NCI-H526 treated with DMSO at 0.1 percent for 48 hours (cell line): Measurements from ENCODE around the gene IKBKG.
"Not testable (repeated sequence)": the region's sequence is repeated elsewhere in the genome, so short reads cannot be mapped to it uniquely, and the experiment has no call there.

ENCODE experiments used
- DNase-seq: peaks from one replicate; lab custom pipeline; 2025; lab: John Stamatoyannopoulos, UW

Gene IKBKG

GRCh38 chrX:154558896-154559295 is 11.5 kb downstream of the IKBKG start:
- DNase-seq = not testable (repeated sequence)

DNA sequence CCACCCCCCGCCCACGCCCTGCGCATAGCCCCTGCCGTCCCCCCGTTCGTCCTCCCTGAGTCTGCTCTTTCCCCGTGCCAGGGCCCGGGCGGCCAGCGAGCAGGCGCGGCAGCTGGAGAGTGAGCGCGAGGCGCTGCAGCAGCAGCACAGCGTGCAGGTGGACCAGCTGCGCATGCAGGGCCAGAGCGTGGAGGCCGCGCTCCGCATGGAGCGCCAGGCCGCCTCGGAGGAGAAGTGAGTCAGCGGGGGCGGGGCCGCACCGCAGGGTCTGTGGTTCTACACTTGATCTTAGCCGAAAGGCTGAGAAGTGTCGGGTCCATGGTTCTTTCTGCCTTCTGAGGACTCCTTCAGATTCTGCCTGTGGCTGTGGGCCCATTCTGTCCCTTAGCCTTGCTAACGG is 12.9 kb downstream of the IKBKG start:
- not testable (repeated sequence) for DNase-seq

- not testable (repeated sequence) for DNase-seq
Measured at GRCh38 chrX:154562295-154562694, 14.9 kb downstream of the IKBKG start.

DNA sequence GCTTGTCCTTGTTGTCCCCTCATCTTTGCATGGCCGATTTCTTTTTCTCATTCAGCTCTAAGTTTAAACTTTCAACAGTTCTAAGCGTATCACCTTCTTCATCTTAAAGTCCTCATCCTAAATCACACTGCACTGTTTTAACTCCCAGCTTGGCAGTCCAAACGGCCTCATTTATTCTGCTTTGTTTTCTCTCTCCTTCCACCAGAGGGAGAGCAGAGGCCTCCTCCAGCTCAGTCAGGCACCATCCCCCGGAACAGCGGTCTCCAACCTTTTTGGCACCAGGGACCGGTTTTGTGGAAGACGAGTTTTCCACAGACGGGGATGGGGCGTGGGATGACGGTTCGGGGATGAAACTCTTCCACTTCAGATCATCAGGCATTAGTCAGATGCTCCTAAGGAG is 22.9 kb downstream of the IKBKG start:
- not testable (repeated sequence) for DNase-seq

DNA sequence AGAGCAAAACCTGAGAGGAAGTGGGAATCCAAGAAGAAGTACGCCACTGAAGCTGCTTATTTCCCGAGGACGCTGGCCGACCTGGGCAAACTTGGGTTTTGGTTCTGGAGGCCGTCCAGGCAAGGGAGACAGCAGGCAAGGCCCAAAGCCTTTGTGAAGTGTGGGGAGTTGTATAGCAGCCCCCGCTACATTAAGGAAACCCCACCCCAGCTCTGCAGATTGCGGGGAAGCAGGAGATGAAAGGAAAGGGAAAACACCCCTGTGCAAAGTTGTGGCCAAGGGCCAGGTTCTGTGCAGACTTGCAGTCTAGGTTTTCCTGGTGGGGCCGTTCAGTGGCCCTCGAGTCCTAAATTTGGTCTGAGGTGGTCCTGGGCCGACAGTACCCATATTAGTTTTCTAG is 25.6 kb downstream of the IKBKG start:
- DNase-seq = not testable (repeated sequence)

DNA sequence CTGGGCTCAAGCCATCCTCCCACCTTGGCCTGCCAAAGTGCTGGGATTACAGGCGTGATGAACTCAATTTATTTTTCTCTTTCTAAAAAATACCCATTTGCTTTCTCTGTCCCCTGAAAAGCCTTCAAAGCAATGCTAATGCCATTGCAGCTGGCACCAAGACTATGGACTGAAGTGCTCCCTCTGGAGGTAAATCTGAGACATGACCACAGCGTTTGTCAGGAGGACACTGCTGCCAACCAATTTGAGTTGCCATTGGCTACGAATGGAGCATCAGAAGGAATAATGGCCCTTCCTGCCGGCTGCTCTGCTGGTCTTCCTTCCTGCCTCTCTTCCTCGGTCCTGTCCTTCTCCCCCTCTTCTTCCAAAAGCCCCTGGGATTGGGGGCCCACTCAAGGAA is 27.7 kb downstream of the IKBKG start:
- not testable (repeated sequence) for DNase-seq

DNA sequence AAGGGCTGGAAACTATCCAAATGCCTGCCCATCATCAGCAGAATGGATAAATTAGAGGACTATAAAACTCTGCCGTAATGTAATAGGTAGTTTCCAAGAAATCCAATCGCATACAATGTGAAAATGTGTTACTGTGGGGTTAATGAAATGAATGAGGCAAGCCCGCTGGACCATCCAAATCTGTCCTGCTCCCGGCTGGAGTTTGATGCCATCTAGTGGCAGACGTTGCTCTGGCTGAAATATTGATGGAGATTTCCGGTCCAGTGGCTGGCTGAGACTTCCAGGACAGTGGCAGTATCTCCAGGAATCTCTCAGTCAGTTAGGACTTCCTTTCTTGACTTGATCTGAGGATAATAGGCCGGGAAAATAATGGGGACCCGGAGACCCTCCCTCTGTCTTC is 35.6 kb downstream of the IKBKG start:
- DNase-seq = not testable (repeated sequence)

DNA sequence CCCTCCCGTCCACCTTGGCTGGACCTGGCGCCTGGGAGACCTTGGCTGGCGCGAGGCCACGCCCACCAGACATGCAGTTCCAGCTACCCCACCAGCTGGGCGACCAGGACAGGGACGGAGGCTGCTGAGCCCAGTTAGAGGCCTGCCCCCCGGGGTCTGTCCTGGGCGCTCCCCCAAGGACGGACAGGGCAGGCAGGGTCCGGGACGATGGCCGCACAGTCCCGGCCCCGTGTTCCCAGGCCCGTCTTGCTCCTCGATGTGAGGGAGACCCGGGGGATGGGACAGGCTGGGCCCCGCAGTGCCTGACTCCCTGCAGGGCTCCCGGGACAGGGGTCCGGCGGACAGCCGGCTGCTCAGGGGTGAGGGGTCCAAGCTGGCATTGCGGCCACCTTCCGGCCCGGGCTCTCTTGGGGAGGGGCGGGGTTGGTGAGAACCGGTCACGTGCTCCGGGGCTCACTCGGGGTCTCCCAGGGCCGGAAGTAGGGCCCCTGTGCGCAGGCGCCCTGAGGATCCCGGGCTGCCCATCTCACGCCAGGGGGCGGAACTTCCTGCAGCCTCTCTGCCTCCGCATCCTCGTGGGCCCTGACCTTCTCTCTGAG is 37.3 kb downstream of the IKBKG start, which contains the start of gene CTAG1A:
TSS of gene CTAG1A (plus strand) at position 549 of the 599 bp plus-strand sequence. CDS start 74 bp downstream, outside the sequence.
- DNase-seq = not testable (repeated sequence)

GRCh38 chrX:154590415-154590814 is 43.0 kb downstream of the IKBKG start:
- not testable (repeated sequence) for DNase-seq

DNA sequence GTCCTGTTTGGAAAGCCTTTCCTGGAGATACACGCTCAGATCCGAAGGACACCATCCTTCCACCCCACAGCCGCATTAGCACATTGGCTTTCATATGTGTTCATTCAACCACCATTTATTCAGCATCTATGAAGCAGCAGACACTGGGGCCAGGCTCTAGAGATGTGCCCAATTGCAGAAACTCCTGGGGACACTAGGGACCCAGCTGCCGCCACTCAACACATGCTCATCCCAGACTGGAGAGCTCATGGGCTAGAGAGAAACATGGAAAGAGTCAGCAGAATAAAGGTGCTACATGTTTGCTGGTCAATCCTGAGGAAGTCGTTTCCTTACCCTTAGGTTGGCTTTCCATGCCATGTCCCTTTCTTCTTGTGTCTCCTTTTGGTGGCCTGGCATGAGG is 45.1 kb downstream of the IKBKG start:
- DNase-seq = no peak

DNA sequence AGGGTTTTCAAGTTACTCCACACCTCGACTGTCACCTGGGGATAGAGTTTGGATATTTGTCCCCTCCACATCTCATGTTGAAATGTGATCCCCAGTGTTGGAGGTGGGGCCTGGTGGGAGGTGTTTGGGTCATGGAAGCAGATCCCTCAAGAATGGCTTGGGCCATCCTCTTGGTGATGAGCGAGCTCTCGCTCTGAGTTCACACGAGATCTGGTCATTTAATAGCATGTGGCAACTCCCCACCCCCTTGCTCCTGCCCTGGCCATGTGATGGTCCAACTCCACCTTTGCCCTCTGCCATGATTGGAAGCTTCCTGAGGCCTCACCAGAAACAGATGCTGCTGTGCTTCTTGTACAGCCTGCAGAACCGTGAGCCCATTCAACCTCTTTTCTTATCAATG is 45.8 kb downstream of the IKBKG start:
- no peak for DNase-seq

- no peak for DNase-seq
Measured at GRCh38 chrX:154594491-154594890, 47.1 kb downstream of the IKBKG start.

DNA sequence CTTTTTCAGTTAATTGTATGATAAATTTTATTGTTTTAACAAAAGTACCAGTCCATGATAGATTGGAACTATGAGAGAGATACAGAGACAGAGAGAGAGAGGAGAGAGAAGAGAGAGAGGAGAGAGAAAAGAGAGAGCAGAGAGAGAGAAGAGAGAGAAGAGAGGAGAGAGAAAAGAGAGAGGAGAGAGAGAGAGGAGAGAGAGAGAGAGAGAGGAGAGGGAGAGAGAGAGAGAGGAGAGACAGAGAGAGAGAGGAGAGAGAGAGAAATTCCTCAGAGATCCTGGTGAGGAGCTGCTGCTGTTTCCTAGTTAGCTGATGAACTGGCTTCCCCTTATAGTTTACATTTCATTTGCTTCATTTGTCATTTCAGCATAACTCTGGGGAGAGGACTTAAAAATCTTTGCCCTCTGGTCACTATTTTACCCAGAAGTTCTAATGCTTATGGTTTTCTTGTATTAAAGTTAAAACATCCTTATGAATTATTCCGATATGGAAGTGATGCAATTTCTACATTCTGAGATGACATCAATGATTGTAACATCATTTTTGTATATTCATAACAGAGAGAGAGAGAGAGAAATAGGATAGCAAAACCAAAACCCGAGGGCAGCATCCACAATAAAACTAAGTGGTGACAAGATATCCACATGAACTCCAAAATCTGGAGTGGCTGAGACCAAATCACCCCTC is 48.3 kb downstream of the IKBKG start:
- no peak for DNase-seq

GRCh38 chrX:154596290-154596929 is 49.0 kb downstream of the IKBKG start:
- no peak for DNase-seq

DNA sequence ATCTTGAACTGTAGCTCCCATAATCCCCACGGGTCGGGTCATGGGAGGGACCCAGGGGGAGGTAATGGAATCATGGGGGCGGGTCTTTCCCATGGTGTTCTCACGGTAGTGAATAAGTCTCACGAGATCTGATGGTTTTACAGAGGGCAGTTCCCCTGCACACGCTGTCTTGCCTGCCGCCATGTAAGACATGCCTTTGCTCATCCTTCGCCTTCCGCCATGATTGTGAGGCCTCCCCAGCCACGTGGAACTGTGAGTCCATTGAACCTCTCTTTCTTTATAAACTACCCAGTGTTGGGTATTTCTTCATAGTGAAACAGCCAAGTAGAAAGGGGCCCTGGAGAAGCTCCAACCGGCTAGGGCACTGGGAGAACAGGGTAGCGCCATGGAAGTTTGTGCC is 49.8 kb downstream of the IKBKG start:
- DNase-seq = no peak

- no peak for DNase-seq
Measured at GRCh38 chrX:154598656-154599055, 51.2 kb downstream of the IKBKG start.

GRCh38 chrX:154599531-154599930 is 52.1 kb downstream of the IKBKG start:
- DNase-seq = no peak

DNA sequence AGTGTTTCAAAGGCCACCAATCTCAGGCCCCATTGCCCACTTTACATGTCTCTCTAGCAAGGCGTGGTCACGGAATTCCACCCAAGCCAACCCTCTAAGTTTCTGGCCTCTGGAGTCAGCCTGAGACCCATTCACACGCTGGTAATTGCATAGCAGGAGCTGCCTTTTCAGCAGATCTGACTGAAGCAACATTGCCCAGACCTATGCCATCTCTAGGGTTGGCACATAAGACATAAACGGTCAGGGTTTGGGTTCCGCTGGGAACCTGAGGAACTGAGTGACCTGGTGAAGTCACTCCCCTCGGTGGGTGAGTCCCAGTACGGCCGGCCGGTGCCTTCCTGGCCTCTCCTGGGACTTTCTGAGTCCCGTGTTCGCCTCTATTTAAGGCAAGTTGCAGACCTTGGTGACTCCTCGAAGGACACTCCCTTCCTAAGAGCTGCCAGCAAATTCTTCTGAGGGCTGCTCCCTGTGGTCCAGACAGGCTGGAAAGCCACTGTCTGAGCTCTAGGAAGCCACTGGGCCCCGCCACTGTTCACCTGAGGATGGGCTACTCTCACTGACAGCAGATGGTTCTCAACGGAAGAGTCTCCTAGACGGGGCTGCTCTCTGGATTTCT is 53.4 kb downstream of the IKBKG start:
- no peak for DNase-seq

DNA sequence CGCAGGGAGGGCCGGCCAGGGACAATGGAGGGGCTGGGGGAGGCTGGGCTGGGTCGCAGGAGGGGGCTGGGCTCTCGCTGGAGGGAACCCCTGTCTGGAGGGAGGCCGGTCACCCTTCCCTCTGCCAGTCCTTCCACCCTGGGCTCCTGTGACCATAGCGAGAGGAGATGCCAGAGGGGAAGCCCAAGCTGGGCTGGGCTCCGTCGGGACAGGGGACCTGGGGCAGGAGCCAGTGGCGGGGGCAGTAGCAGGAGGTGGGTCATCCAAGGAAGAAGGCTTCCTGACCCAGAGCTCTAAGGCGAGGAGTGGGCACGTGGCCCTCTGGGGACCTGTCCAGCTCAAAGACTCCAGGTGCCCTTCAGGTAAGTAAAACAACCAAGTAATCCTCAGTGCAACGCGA is 54.8 kb downstream of the IKBKG start:
- DNase-seq = no peak

DNA sequence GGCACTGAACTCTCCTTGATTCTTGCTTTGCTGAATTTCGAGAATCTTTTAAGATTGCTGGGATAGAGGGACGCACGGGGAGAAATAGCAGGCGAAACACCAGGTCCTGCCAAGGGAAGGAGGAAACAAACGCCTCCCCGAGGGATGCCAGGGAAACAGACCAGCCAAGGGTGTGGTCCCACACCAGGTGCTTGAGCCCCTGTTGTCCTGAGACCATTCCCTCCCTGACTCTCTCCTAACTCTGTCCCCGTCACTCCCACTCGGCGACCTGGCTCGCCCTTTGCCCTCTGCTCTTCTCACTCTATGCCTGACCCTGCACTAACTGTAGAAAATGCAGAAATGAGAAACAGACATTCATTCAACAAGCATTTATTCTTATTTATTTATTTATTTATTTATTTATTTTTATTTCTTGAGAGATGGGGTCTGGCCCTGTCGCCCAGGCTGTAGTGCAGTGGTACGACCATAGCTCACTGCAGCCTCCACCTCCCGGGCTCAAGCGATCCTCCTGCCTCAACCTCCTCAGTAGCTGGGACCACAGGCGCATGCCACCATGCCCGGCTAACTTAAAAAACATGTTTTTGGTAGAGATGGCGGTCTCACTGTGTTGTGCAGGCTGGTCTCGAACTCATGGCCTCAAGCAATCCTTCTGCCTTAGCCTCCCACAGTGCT is 55.5 kb downstream of the IKBKG start:
- no peak for DNase-seq

DNA sequence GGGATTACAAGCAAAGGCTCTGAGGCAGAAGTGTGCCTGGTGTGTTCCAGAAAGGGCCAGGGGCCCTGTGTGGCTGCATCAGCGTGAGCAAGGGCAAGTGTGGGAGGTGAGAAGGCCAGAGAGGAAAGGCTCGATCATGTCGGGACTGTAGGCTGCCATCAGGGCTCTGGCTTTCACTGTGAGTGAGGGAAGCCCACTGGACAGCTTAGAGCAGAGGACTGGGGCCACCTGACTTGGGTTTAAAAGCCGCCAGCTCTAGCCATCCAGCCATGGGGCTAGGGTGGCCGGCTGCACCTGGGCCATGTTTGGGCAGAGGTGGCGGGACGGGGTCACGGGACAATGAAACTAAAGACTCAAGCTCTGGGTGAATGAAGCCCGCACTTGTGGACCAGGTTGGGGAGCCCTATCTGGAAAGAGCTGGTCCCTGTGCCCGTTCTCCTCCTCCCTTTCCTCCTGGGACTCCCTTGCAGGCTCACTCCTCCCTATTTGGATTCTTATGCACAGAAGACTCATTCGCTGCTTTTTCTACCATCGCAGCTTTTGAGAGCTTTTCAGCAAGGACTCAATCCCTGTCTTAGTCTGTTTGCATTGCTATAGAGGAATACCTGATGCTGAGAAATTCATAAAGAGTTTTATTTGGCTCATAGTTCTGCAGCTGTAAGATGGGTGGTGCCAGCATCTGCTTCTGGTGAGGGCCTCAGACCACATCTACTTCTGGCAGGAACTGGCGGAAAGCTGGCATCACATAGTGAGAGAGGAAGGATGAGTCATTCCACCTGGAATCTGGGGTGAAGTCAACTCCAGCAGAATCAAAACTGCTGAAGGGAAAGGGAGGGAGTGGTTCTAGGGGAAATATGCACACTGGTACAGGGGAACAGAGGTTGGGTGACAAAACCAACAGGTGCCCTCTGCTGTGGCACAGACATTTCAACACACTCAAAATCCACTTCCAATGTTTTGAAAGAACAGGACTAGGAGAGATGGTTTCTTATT is 56.3 kb downstream of the IKBKG start:
- DNase-seq = no peak
